PC-9 (cell line): ENCODE results near the gene GATA1.

Source experiments
- CTCF ChIP-seq: fragments of 200-600 bp; sonication (generic); conservative IDR thresholded peaks from 2 replicates; pipeline ENCODE4 v1.6.1; 2017; ENCODE audit warnings: mixed run types, antibody characterized with exemption, mild to moderate bottlenecking, moderate library complexity
- EZH2 ChIP-seq: fragments of 200-600 bp; sonication (generic); IDR thresholded peaks from 2 replicates; pipeline ENCODE4 v1.8.0; 2017; ENCODE audit warnings: antibody characterized with exemption, low read depth

DNA sequence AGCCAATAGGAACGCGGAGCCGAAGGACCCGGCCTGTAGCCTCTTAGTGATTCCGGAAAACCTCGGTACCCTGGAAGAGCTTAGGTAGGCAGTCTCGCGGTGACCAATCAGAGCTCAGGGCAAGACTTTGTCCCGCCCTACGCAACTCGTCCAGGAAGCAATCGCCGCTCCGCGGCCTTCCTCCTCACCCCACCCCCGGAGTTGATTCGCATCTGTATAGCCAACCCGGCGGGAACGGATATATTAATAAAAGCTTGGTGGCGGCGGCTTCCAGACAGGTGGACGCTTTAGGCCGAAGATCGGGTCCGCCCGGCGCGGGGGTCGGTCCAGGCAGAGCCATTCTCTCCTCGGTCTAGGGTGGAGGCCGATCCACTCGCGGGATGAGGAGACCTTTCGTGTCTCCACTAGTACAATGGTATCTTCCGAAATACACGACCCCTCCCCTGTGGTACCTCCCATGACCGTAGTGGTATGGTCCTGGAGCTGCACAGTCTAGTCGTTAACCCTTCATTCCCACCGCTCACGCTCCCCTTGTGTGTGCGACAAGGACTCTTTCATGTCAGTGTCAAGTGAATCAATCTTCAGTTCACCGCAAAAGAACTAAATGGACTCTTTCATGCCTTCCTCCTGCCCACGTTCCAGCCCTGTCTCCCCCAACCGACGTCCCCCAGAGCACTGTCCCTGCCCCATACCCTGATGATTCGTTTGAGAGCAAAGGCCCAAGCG, 49.0 kb upstream of the GATA1 start:
- TF ChIP-seq CTCF (no peak), EZH2 (no peak)
